Smooth muscle cell (in vitro differentiated cells): ENCODE results near the gene WDR53. TPM values are rescaled to one million over a fixed set of nuclear protein-coding genes. Genes with fewer than 3 reads are reported as not detected.

Experiments
- DNase-seq: peaks from one replicate; lab custom pipeline; 2025; ENCODE audit not compliant: unreplicated experiment; lab: John Stamatoyannopoulos, UW
- H2AFZ ChIP-seq: fragments of 200-600 bp; sonication (generic); 2 replicates; pipeline ENCODE4 v1.6.0; 2016; ENCODE audit warnings: antibody characterized with exemption, low read depth, mild to moderate bottlenecking
- H3F3A ChIP-seq: fragments of 200-600 bp; sonication (generic); 2 replicates; pipeline ENCODE4 v1.6.0; 2017; ENCODE audit warnings: antibody characterized with exemption, low read depth
- H3K27ac ChIP-seq: fragments of 200-600 bp; sonication (generic); 2 replicates; pipeline ENCODE4 v1.5.1; 2016; ENCODE audit warnings: low read depth, mild to moderate bottlenecking
- H3K27me3 ChIP-seq: fragments of 200-600 bp; sonication (generic); 2 replicates; pipeline ENCODE4 v1.6.1; 2016; ENCODE audit warnings: low read depth, mild to moderate bottlenecking
- H3K36me3 ChIP-seq: fragments of 200-600 bp; sonication (generic); 2 replicates; pipeline ENCODE4 v1.5.1; 2016; ENCODE audit warnings: low read depth
- H3K4me1 ChIP-seq: fragments of 200-600 bp; sonication (generic); 2 replicates; pipeline ENCODE4 v1.5.1; 2016; ENCODE audit warnings: low read depth
- H3K4me2 ChIP-seq: fragments of 200-600 bp; sonication (generic); 2 replicates; pipeline ENCODE4 v1.6.0; 2016; ENCODE audit warnings: mild to moderate bottlenecking
- H3K4me3 ChIP-seq: fragments of 200-600 bp; sonication (generic); 2 replicates; pipeline ENCODE4 v1.5.1; 2016; ENCODE audit warnings: mild to moderate bottlenecking
- H3K79me2 ChIP-seq: fragments of 200-600 bp; sonication (generic); 2 replicates; pipeline ENCODE4 v1.6.0; 2016; ENCODE audit warnings: low read depth, mild to moderate bottlenecking
- H3K9ac ChIP-seq: fragments of 200-600 bp; sonication (generic); 2 replicates; pipeline ENCODE4 v1.6.0; 2016; ENCODE audit warnings: low read depth
- H3K9me3 ChIP-seq: fragments of 200-600 bp; sonication (generic); replicated peaks from 2 replicates; pipeline ENCODE4 v1.5.1; 2016; ENCODE audit warnings: low read depth
- H4K20me1 ChIP-seq: fragments of 200-600 bp; sonication (generic); 2 replicates; pipeline ENCODE4 v1.6.0; 2016; ENCODE audit warnings: low read depth
- WGBS: methylation state at CpG from one replicate; pipeline ENCODE4 v1.1.7; 2016; ENCODE audit warnings: low lambda C conversion rate; 5-methylcytosine and 5-hydroxymethylcytosine counted together
- polyA plus RNA-seq: library from polyadenylated mRNA; unstranded; fragments of >200 nt; fragmentation: Nextera tagmentation; extraction: Ambion mirVana; gene quantifications from 2 replicates; pipeline ENCODE4 v1.2.1, GENCODE V29; 2016
- total RNA-seq: library from RNA; depleted of rRNA; stranded (reverse); fragments of >200 nt; gene quantifications from 2 replicates; pipeline ENCODE4 v1.2.3, GENCODE V29; 2014
- TF ChIP-seq, protein P1 (sequence below): fragments of 200-600 bp; sonication (generic); IDR thresholded peaks from 2 replicates; pipeline ENCODE4 v1.5.1; 2017; ENCODE audit warnings: borderline replicate concordance, mild to moderate bottlenecking, antibody characterized with exemption; ENCODE audit not compliant: insufficient read depth, poor library complexity, severe bottlenecking

WDR53 gene
- total and polyA plus RNA-seq, 2 experiments from 2014 or later: 7.9 to 11.5 TPM

DNA sequence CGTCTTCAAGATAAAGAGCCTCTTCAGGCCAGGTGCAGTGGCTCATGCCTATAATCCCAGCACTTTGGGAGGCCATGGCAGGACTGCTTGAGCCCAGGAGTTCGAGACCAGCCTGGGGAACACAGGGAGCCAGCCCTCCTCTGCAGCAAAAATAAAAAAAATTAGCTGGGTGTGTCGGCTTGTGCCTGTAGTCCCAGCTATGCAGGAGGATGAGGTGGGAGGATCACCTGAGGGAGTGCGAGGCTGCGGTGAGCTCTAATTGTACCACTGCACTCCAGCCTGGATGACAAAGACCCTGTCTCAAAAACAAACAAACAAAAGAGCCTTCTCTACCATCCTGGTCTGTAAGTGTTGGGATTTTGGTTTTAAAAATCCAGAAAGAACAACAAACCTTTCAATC is 11.1 kb downstream of the WDR53 start:
- no peaks in the 10 kb centered on the region for H3K9me3 ChIP-seq
- H3K27ac ChIP-seq: no peak overlapping the region
- no peak overlapping the region for H2AFZ ChIP-seq
- DNase-seq: no peak
- TF ChIP-seq, protein P1, sequence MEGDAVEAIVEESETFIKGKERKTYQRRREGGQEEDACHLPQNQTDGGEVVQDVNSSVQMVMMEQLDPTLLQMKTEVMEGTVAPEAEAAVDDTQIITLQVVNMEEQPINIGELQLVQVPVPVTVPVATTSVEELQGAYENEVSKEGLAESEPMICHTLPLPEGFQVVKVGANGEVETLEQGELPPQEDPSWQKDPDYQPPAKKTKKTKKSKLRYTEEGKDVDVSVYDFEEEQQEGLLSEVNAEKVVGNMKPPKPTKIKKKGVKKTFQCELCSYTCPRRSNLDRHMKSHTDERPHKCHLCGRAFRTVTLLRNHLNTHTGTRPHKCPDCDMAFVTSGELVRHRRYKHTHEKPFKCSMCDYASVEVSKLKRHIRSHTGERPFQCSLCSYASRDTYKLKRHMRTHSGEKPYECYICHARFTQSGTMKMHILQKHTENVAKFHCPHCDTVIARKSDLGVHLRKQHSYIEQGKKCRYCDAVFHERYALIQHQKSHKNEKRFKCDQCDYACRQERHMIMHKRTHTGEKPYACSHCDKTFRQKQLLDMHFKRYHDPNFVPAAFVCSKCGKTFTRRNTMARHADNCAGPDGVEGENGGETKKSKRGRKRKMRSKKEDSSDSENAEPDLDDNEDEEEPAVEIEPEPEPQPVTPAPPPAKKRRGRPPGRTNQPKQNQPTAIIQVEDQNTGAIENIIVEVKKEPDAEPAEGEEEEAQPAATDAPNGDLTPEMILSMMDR: no peak
- H3K4me1 ChIP-seq: no peaks in the 10 kb centered on the region
- no peaks in the 10 kb centered on the region for H3F3A ChIP-seq
- no peak overlapping the region for H3K4me3 ChIP-seq
- H3K36me3 ChIP-seq: no peaks in the 10 kb centered on the region
- H3K27me3 ChIP-seq: no peaks in the 10 kb centered on the region
- no peaks in the 10 kb centered on the region for H3K79me2 ChIP-seq
- H3K9ac ChIP-seq: no peak overlapping the region
- no peaks in the 10 kb centered on the region for H4K20me1 ChIP-seq
- H3K4me2 ChIP-seq: no peak overlapping the region
- 88% methylated on average over 5 of the region's 5 CpGs for WGBS

DNA sequence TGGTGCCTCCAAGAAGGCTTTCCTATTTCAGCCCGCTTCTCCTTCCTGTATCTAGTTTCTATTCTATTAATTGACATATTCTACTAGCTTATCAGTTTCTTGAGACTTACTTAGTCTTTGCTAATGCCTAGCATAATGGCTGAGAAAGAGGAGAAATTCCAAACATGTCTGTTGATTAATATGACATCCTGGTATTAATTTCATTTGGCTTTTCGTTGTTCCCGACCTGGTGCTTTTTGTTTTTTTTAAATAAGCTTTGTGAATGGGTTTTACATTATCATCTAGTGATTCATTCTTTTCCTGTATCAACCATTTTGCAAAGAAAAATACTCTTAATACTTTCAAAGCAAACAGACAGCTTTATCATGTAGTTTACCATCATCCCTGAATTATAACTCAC is 13.1 kb downstream of the WDR53 start:
- no peak for DNase-seq
- no peaks in the 10 kb centered on the region for H3K36me3 ChIP-seq
- H3K27me3 ChIP-seq: no peaks in the 10 kb centered on the region
- H4K20me1 ChIP-seq: no peaks in the 10 kb centered on the region
- H3F3A ChIP-seq: no peaks in the 10 kb centered on the region
- no peaks in the 10 kb centered on the region for H3K9me3 ChIP-seq
- 93% methylated on average over 3 of the region's 3 CpGs for WGBS
- H3K27ac ChIP-seq: no peak overlapping the region
- no peak overlapping the region for H3K4me3 ChIP-seq
- TF ChIP-seq, protein P1: no peak
- H2AFZ ChIP-seq: no peak overlapping the region
- no peaks in the 10 kb centered on the region for H3K79me2 ChIP-seq
- H3K9ac ChIP-seq: no peak overlapping the region
- no peak overlapping the region for H3K4me2 ChIP-seq
- H3K4me1 ChIP-seq: no peaks in the 10 kb centered on the region

DNA sequence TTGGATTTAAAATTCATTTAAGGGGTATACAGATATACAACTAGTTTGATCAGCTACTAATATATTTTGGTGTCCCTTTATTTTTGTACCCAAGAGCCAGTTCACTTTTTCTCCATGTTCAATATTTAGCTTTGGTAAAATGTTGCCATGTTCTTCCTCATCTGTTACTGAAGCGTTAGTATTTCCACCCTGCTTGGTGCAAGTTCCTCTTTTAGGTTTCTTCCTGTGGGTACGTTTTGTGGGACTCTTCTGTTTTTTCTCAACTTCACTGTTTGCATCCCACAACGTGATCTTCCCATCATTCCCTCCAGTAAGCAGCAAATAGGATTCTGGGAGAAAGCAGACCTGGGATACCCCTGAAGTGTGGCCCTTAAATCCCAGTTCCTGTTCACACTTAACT is 14.1 kb downstream of the WDR53 start:
- no peaks in the 10 kb centered on the region for H3K36me3 ChIP-seq
- H2AFZ ChIP-seq: no peak overlapping the region
- no peak overlapping the region for H3K9ac ChIP-seq
- no peaks in the 10 kb centered on the region for H3K4me1 ChIP-seq
- H3F3A ChIP-seq: no peaks in the 10 kb centered on the region
- H3K27ac ChIP-seq: no peak overlapping the region
- H3K4me2 ChIP-seq: no peak overlapping the region
- no peak overlapping the region for H3K4me3 ChIP-seq
- H4K20me1 ChIP-seq: no peaks in the 10 kb centered on the region
- DNase-seq: no peak
- TF ChIP-seq, protein P1: no peak
- no peaks in the 10 kb centered on the region for H3K79me2 ChIP-seq
- no peaks in the 10 kb centered on the region for H3K27me3 ChIP-seq
- H3K9me3 ChIP-seq: no peaks in the 10 kb centered on the region
- 94% methylated on average over 3 of the region's 3 CpGs for WGBS

DNA sequence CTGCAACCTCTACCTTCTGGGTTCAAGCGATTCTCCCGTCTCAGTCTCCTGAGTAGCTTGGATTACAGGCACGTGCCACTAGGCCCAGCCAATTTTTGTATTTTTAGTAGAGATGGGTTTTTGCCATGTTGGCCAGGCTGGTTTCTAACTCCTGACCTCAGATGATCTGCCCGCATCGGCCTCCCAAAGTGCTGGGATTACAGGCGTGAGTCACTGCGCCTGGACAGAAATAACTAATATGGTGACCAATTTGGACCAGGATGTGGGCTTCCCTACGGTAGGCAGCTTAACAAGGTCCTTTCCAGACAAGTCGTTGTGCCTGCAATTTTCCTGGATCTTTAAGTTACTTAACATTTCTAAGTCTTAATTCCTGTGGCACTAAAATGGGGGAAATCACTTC is 14.8 kb downstream of the WDR53 start:
- no peak overlapping the region for H3K9ac ChIP-seq
- DNase-seq: no peak
- H3K79me2 ChIP-seq: no peaks in the 10 kb centered on the region
- no peak overlapping the region for H3K4me2 ChIP-seq
- H3K27ac ChIP-seq: no peak overlapping the region
- H3K9me3 ChIP-seq: no peaks in the 10 kb centered on the region
- no peak overlapping the region for H3K4me3 ChIP-seq
- H4K20me1 ChIP-seq: no peaks in the 10 kb centered on the region
- H3K4me1 ChIP-seq: no peaks in the 10 kb centered on the region
- H3K27me3 ChIP-seq: no peaks in the 10 kb centered on the region
- no peak overlapping the region for H2AFZ ChIP-seq
- TF ChIP-seq, protein P1: no peak
- H3F3A ChIP-seq: no peaks in the 10 kb centered on the region
- whole genome bisulfite sequencing: 94% methylated on average over 9 of the region's 9 CpGs
- no peaks in the 10 kb centered on the region for H3K36me3 ChIP-seq
